Hindlimb muscle (tissue), 1 donor: ENCODE data around the gene SLMAP. TPM values are rescaled to one million over a fixed set of nuclear protein-coding genes. Genes with fewer than 3 reads are reported as not detected.

Experiments
- DNase-seq: peaks from one replicate; pipeline ENCODE4 v3.0.0-alpha.2; 2013
- polyA plus RNA-seq: library from polyadenylated mRNA; unstranded; fragments of 120-200 nt; gene quantifications from one replicate; pipeline ENCODE4 v1.2.1, GENCODE V29; 2013; ENCODE audit not compliant: insufficient read length

The SLMAP gene
- polyA plus RNA-seq, 1 donor: 51.0 TPM

GRCh38 chr3:57900786-57901185 is 144.7 kb downstream of the SLMAP start:
- DNase-seq: no peak

- no peak for DNase-seq
These were observed 147.2 kb downstream of the SLMAP start for GRCh38 chr3:57903124-57903890.

GRCh38 chr3:57910990-57911389 is 154.9 kb downstream of the SLMAP start:
- DNase-seq: no peak

- DNase-seq: no peak
These were observed 155.5 kb downstream of the SLMAP start for GRCh38 chr3:57911593-57911992.

GRCh38 chr3:57917601-57918000 is 161.5 kb downstream of the SLMAP start:
- no peak for DNase-seq

- no peak for DNase-seq
These were observed 162.2 kb downstream of the SLMAP start for GRCh38 chr3:57918123-57918837.

- no peak for DNase-seq
These were observed 163.9 kb downstream of the SLMAP start for GRCh38 chr3:57919987-57920386.

- no peak for DNase-seq
These were observed 167.0 kb downstream of the SLMAP start for GRCh38 chr3:57923101-57923500.

- no peak for DNase-seq
These were observed 167.6 kb downstream of the SLMAP start for GRCh38 chr3:57923752-57924151.

- no peak for DNase-seq
These were observed 171.1 kb downstream of the SLMAP start for GRCh38 chr3:57927166-57927565.

- DNase-seq: no peak
These were observed 171.8 kb downstream of the SLMAP start for GRCh38 chr3:57927916-57928315.

GRCh38 chr3:57928511-57928910 is 172.4 kb downstream of the SLMAP start:
- DNase-seq: no peak

GRCh38 chr3:57929988-57930387 is 173.9 kb downstream of the SLMAP start:
- no peak for DNase-seq

GRCh38 chr3:57933602-57934001 is 177.5 kb downstream of the SLMAP start:
- no peak for DNase-seq

GRCh38 chr3:57934373-57934772 is 178.3 kb downstream of the SLMAP start:
- no peak for DNase-seq

- DNase-seq: no peak
These were observed 179.4 kb downstream of the SLMAP start for GRCh38 chr3:57935539-57935938.

- DNase-seq: no peak
These were observed 181.0 kb downstream of the SLMAP start for GRCh38 chr3:57937092-57937491.

- no peak for DNase-seq
These were observed 183.7 kb downstream of the SLMAP start for GRCh38 chr3:57939775-57940174.

- DNase-seq: no peak
These were observed 186.3 kb downstream of the SLMAP start for GRCh38 chr3:57942388-57942787.

GRCh38 chr3:57942872-57943283 is 186.8 kb downstream of the SLMAP start:
- no peak for DNase-seq

- DNase-seq: no peak
These were observed 187.7 kb downstream of the SLMAP start for GRCh38 chr3:57943525-57944495.

- no peak for DNase-seq
These were observed 190.9 kb downstream of the SLMAP start for GRCh38 chr3:57946970-57947381.
